GM15510 (cell line): Measurements from ENCODE around the gene FKBP9.

Experiments
- POLR2A ChIP-seq: IDR thresholded peaks from 3 replicates; pipeline ENCODE4 v1.6.1; 2011; ENCODE audit warnings: borderline replicate concordance; ENCODE audit not compliant: insufficient read length; ENCODE audit errors: extremely low read depth

Gene FKBP9

DNA sequence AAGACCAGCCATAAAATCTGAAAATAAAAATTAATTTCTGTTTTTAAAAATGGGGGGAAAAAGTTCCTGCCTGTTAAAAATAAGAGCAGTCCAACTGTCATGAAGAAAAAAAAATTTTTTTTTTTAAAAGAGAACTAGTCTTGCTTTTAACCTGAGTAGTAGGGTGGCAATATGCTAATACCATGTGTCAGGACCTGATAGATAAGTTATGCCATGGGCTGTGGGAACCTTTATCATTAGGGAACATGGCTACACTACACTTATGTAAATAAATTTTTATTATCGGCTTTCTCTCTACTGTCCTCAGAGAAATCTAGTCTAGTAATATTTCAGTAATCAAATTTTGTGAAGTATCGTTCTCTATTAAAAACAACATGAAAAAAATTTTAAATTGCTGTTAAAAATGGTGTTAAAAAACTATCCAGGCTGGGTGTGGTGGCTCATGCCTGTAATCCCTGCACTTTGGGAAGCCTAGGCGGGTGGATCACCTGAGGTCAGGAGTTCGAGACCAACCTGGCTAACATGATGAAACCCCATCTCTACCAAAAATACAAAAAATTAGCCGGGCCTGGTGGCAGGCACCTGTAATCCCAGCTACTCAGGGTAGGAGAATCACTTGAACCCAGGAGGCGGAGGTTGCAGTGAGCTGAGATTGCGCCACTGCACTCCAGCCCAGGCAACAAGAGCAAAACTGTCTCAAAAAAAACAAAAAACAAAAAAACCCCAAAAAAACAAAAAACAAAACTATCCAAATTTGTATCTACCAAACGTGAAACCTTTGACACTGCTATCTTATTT, 84.6 kb downstream of the FKBP9 start:
- no peak for TF ChIP-seq POLR2A

DNA sequence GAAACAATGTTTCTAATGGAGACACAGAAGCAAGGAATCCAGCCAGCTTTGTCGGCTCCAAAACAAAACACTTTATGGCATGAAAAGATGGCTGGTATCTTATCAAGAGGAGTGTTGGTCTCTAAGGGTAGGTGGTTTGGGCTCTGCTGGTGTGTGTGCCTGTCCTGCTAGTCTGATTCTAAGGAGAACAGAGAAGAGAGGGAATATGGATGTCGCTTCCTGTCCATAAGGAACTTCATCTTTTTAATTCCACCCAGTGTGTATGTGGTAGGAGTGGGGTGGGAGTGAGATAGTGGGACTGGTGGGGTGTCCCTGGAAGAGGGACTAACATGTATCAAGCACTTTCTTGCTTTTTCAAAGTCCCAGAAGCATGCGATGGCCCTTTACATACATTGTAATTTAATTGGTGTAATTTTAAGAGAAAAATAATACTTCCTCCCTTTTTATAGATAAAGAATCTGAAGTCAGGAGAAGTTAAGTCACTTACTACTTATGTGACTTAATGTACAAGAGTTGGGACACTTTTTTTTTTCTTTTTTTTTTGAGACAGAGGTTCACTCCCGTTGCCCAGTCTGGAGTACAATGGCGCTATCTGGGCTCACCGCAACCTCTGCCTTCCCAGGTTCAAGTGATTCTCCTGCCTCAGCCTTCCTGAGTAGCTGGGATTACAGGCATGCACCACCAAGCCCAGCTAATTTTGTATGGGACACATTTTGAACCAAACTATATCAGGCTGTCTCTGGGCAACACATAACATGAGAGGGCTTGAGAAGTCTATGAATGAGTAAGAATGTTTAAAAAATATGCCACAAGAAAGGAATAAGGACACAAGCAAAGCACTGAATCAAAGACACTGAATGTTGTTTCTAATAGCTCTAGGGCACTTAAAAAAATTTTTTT, 86.5 kb downstream of the FKBP9 start:
- TF ChIP-seq POLR2A = no peak

DNA sequence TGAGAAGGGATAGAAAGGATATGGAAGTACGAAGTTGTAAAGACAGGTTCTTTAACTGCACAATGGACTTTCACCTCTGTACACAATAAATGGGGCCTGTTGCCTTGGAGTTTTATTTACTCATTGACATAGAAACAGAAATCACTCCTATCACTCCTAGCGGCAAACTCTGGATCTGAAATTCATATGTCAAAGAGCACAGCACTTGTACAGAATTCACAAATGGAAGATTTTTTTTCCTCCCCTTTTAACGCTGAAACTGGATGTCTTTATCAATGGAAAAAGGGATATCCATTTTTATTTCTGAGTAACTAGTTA, 87.1 kb downstream of the FKBP9 start:
- TF ChIP-seq POLR2A = no peak

- TF ChIP-seq POLR2A = no peak
Observed at GRCh38 chr7:33044986-33045385, 87.7 kb downstream of the FKBP9 start.

DNA sequence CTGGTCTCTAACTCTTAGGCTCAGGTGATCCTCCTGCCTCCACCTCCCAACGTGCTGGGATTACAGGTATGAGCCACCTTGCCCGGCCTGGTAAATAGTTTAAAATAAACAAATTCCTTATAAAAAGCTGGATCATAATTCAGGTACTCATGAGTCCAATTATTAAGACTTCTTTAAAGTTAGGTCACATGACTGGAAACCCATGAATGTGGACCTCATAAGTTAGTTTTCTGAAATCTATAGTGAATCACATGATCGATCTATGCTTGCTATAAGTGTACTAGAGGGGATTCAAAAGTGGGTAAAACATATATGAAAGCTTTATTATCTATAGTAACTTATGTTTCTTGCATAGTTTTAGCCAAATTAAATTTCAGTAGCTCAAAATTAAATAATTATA, 91.0 kb downstream of the FKBP9 start:
- no peak for TF ChIP-seq POLR2A

DNA sequence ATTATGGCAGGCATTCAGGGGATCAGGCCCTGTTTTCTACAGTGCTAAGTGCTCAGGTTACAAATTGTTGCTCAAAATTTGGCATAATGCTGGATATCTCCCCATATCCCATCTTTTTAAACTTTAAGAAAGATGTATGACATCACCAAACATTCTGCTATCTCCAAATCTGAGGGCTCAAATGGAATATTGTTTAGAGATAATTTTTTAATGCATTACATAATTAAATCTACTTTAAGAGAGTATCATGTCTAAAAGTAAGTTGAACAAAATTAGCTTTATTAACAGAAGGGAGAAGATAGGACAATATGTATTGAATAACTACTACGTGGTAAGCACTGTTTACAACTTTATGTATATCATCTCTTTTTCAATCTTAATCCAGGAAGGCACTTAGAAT, 91.5 kb downstream of the FKBP9 start:
- TF ChIP-seq POLR2A = no peak

DNA sequence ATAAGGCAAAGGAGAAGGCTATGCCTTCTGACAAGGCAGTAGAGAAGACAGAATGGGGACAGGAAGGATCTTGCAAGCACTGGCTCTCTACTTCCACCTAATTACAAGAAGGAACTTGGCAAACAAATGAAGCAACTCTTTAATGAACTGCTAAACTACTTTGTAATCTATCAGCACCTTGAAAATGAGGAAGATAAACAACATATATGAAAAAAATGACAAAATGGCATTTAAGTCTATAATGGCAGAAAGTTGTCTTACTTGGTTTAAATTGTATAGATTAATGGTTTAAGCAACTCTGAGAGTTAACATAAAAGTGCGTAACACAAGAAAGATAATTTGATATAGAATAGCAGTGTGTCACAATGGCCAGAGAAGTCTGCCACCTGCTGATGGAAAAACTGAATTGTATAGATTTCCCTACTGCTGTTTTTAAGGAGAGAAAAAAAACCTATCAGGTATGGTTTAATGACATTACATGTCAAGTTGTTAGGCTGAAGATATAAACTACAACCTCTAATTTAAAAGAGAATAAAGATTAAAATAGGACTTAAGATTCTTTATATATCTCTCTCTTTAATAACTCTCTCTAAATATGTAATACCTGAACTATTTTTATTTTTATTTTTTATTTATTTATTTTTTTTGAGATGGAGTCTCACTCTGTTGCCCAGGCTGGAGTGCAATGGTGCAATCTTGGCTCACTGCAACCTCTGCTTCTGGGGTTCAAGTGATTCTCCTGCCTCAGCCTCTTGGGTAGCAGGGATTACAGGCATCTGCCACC, 93.5 kb downstream of the FKBP9 start:
- no peak for TF ChIP-seq POLR2A

- TF ChIP-seq POLR2A = no peak
Observed at GRCh38 chr7:33053721-33054120, 96.5 kb downstream of the FKBP9 start.

- TF ChIP-seq POLR2A = no peak
Observed at GRCh38 chr7:33054261-33054964, 97.2 kb downstream of the FKBP9 start.

DNA sequence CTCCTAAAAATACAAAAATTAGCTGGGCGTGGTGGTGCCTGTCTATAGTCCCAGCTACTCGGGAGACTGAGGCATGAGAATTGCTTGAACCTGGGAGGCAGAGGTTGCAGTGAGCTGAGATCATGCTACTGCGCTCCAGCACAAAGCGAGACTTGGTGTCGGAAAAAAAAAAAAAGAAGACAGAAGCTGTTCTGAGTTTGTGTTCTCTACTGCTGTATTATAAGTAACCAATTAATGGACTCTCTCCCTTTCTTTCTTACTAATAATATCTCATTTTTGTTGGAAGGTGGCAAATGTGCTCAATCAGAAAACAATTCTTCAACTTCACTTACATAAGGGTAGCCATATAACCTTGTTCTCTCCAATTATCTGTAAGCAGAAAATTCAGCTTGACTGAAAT, 97.9 kb downstream of the FKBP9 start:
- no peak for TF ChIP-seq POLR2A
